HepG2 (cell line): ENCODE data around the gene TM9SF2. TPM values are rescaled to one million over a fixed set of nuclear protein-coding genes. Genes with fewer than 3 reads are reported as not detected.

Experiments used
- EP300 ChIP-seq, 3 experiments: sonication (generic) in 1 of 3; formaldehyde crosslinking in 1 of 3; IDR thresholded peaks; 2 replicates each; pipeline versions ENCODE4 v1.5.1 to v1.6.1; 2011 to 2020; ENCODE audit warnings: low read depth in 2 of 3, low read length in 2 of 3, borderline replicate concordance in 1 of 3, improper control_type of control experiment in 1 of 3, mild to moderate bottlenecking in 1 of 3, missing genetic modification reagents in 1 of 3, moderate library complexity in 1 of 3
- HDAC1 ChIP-seq: sonication (generic); formaldehyde crosslinking; IDR thresholded peaks from 2 replicates; pipeline ENCODE4 v1.5.1; 2020; ENCODE audit warnings: mild to moderate bottlenecking, missing genetic modification reagents
- HMG20A ChIP-seq: IDR thresholded peaks from 2 replicates; pipeline ENCODE4 v1.6.1; 2016; ENCODE audit warnings: borderline replicate concordance
- KDM5A ChIP-seq: fragments of 200-600 bp; sonication (generic); IDR thresholded peaks from 2 replicates; pipeline ENCODE4 v1.7.0; 2018; ENCODE audit warnings: antibody characterized with exemption, mild to moderate bottlenecking, low read length, borderline replicate concordance
- KDM6A ChIP-seq: IDR thresholded peaks from 2 replicates; pipeline ENCODE4 v1.6.1; 2016; ENCODE audit warnings: low read depth
- POGZ ChIP-seq: sonication (generic); formaldehyde crosslinking; IDR thresholded peaks from 2 replicates; pipeline ENCODE4 v1.4.0; 2020; ENCODE audit warnings: mild to moderate bottlenecking, missing genetic modification reagents
- SIX1 ChIP-seq: sonication (generic); formaldehyde crosslinking; IDR thresholded peaks from 2 replicates; pipeline ENCODE4 v1.4.0; 2020; ENCODE audit warnings: missing genetic modification reagents, borderline replicate concordance
- SMAD9 ChIP-seq: sonication (generic); formaldehyde crosslinking; IDR thresholded peaks from 2 replicates; pipeline ENCODE4 v1.5.1; 2020; ENCODE audit warnings: mild to moderate bottlenecking, missing genetic modification reagents
- SOX13 ChIP-seq, 3 experiments: fragments of 450-650 bp in 1 of 3; sonication (generic) in 1 of 3; formaldehyde crosslinking in 1 of 3; IDR thresholded peaks in 2 of 3; conservative IDR thresholded peaks in 1 of 3; 2 replicates each; pipeline versions ENCODE4 v1.5.0 to v1.6.1; 2016 to 2020; ENCODE audit warnings: antibody characterized with exemption in 1 of 3, mild to moderate bottlenecking in 1 of 3, missing compliant biosample characterization in 1 of 3, missing genetic modification reagents in 1 of 3, moderate library complexity in 1 of 3
- TBL1XR1 ChIP-seq: fragments of 150-350 bp; IDR thresholded peaks from 2 replicates; pipeline ENCODE4 v1.6.1; 2014; ENCODE audit warnings: borderline replicate concordance, low read length; ENCODE audit not compliant: partially characterized antibody
- ZMYM4 ChIP-seq: sonication (generic); formaldehyde crosslinking; IDR thresholded peaks from 2 replicates; pipeline ENCODE4 v1.8.1; 2023; ENCODE audit warnings: mild to moderate bottlenecking, missing genetic modification reagents
- ZNF550 ChIP-seq: sonication (generic); formaldehyde crosslinking; IDR thresholded peaks from 2 replicates; pipeline ENCODE4 v1.4.0; 2020; ENCODE audit warnings: mild to moderate bottlenecking, missing genetic modification reagents, borderline replicate concordance
- polyA plus RNA-seq, 8 experiments: library from polyadenylated mRNA; depleted of rRNA in 3 of 8; stranded (reverse) in 7 of 8; unstranded in 1 of 8; fragments of >200 nt; fragmentation: Illumina TruSeq in 4 of 8; extraction: Trizol in 4 of 8; gene quantifications; 2 replicates each; pipeline versions ENCODE4 v1.2.1 to v1.2.3, GENCODE V29; 2011 to 2016; ENCODE audit warnings: low read depth in 4 of 8, missing spikeins in 1 of 8, mixed read lengths in 1 of 8; ENCODE audit not compliant: insufficient read depth in 1 of 8
- total RNA-seq, 5 experiments: library from RNA; depleted of rRNA; stranded (reverse); fragments of >200 nt; fragmentation: Illumina TruSeq; extraction: Trizol; gene quantifications; 2 replicates each; pipeline ENCODE4 v1.2.3, GENCODE V29; 2016; ENCODE audit warnings: low read depth in 1 of 5
- TF ChIP-seq, protein P1 (sequence below): IDR thresholded peaks from 2 replicates; pipeline ENCODE4 v1.4.0; 2020; ENCODE audit warnings: mild to moderate bottlenecking, missing genetic modification reagents
- TF ChIP-seq, protein P2 (sequence below): IDR thresholded peaks from 2 replicates; pipeline ENCODE4 v1.6.1; 2012; ENCODE audit warnings: inconsistent platforms
- TF ChIP-seq, protein P3 (sequence below): sonication (generic); formaldehyde crosslinking; IDR thresholded peaks from 2 replicates; pipeline ENCODE4 v1.4.0; 2020; ENCODE audit warnings: mild to moderate bottlenecking, missing genetic modification reagents
- TF ChIP-seq, protein P4 (sequence below): IDR thresholded peaks from 2 replicates; pipeline ENCODE4 v1.6.1; 2016; ENCODE audit warnings: low read depth, control low read depth
- TF ChIP-seq, protein P5 (sequence below): fragments of 450-650 bp; IDR thresholded peaks from 2 replicates; pipeline ENCODE4 v1.6.1; 2016

TM9SF2 gene
- total and polyA plus RNA-seq, 2 of the 13 experiments (the other 11 are each of a cell fraction or from before 2014, with no cell fraction given): 94.1 to 123 TPM

DNA sequence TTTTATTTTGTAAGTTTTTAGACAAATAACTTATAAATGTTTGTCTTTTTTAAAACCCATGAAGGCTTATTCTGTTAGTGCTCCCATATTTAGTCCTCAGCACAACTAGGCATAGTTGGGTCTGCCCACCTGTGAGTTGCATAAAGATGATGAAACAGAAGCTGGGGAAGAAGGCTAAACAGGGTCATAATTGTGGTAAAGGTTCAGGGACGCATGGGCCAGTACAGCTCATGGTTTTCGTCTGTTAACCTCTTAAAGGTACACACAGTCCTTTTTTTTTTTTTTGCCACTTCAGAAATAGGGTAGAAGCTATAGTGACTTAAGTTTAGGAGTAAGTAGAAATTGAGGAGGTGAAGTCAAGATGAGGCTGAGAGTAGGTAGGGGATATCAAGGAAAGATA lies 58.3 kb downstream of the TM9SF2 start (continued):
- 0 out of 2 replicates have a peak, but pooled peaks have one; percentile 45 for TF ChIP-seq KDM6A (CRISPR knock-in tag)
- TF ChIP-seq ZNF550: no peak
- TF ChIP-seq ZMYM4 (CRISPR knock-in tag): peak; percentile 66
- 0 out of 2 replicates have a peak, but pooled peaks have one; percentile 40 for TF ChIP-seq SIX1 (CRISPR knock-in tag)
- TF ChIP-seq, protein P1, sequence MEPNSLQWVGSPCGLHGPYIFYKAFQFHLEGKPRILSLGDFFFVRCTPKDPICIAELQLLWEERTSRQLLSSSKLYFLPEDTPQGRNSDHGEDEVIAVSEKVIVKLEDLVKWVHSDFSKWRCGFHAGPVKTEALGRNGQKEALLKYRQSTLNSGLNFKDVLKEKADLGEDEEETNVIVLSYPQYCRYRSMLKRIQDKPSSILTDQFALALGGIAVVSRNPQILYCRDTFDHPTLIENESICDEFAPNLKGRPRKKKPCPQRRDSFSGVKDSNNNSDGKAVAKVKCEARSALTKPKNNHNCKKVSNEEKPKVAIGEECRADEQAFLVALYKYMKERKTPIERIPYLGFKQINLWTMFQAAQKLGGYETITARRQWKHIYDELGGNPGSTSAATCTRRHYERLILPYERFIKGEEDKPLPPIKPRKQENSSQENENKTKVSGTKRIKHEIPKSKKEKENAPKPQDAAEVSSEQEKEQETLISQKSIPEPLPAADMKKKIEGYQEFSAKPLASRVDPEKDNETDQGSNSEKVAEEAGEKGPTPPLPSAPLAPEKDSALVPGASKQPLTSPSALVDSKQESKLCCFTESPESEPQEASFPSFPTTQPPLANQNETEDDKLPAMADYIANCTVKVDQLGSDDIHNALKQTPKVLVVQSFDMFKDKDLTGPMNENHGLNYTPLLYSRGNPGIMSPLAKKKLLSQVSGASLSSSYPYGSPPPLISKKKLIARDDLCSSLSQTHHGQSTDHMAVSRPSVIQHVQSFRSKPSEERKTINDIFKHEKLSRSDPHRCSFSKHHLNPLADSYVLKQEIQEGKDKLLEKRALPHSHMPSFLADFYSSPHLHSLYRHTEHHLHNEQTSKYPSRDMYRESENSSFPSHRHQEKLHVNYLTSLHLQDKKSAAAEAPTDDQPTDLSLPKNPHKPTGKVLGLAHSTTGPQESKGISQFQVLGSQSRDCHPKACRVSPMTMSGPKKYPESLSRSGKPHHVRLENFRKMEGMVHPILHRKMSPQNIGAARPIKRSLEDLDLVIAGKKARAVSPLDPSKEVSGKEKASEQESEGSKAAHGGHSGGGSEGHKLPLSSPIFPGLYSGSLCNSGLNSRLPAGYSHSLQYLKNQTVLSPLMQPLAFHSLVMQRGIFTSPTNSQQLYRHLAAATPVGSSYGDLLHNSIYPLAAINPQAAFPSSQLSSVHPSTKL (CRISPR knock-in tag): peak; percentile 88
- TF ChIP-seq SOX13 (IDR thresholded peaks at IDR 0.05): no peak
- TF ChIP-seq SOX13 (CRISPR knock-in tag; conservative IDR thresholded peaks at IDR 0.05 in 1 of 2, IDR thresholded peaks at IDR 0.05 in 1 of 2): peak in 1 of 2 experiments; percentile 71; a peak in 2 of 4 replicates
- TF ChIP-seq, protein P2, sequence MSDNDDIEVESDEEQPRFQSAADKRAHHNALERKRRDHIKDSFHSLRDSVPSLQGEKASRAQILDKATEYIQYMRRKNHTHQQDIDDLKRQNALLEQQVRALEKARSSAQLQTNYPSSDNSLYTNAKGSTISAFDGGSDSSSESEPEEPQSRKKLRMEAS: peak; percentile 40
- no peak for TF ChIP-seq SMAD9
- no peak for TF ChIP-seq KDM5A
- TF ChIP-seq POGZ: peak; percentile 62
- TF ChIP-seq, protein P3, sequence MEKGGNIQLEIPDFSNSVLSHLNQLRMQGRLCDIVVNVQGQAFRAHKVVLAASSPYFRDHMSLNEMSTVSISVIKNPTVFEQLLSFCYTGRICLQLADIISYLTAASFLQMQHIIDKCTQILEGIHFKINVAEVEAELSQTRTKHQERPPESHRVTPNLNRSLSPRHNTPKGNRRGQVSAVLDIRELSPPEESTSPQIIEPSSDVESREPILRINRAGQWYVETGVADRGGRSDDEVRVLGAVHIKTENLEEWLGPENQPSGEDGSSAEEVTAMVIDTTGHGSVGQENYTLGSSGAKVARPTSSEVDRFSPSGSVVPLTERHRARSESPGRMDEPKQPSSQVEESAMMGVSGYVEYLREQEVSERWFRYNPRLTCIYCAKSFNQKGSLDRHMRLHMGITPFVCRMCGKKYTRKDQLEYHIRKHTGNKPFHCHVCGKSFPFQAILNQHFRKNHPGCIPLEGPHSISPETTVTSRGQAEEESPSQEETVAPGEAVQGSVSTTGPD (CRISPR knock-in tag): no peak
- TF ChIP-seq TBL1XR1: peak; percentile 62
- peak; percentile 57; the same call in 1 of the 2 replicates for TF ChIP-seq HMG20A (CRISPR knock-in tag)
- TF ChIP-seq, protein P4, sequence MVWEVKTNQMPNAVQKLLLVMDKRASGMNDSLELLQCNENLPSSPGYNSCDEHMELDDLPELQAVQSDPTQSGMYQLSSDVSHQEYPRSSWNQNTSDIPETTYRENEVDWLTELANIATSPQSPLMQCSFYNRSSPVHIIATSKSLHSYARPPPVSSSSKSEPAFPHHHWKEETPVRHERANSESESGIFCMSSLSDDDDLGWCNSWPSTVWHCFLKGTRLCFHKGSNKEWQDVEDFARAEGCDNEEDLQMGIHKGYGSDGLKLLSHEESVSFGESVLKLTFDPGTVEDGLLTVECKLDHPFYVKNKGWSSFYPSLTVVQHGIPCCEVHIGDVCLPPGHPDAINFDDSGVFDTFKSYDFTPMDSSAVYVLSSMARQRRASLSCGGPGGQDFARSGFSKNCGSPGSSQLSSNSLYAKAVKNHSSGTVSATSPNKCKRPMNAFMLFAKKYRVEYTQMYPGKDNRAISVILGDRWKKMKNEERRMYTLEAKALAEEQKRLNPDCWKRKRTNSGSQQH: 0 out of 2 replicates have a peak, but pooled peaks have one; percentile 43
- 0 out of 2 replicates have a peak, but pooled peaks have one; percentile 45 for TF ChIP-seq HDAC1 (CRISPR knock-in tag)
- TF ChIP-seq EP300 (IDR thresholded peaks at IDR 0.05; ENCODE audit: low read depth in 2 of 2, low read length in 2 of 2): peak in 1 of 2 experiments; percentile 85; a peak in 2 of 4 replicates
- TF ChIP-seq EP300 (CRISPR knock-in tag; IDR thresholded peaks at IDR 0.05; ENCODE audit: borderline replicate concordance): peak; percentile 66; the same call in 1 of the 2 replicates
- TF ChIP-seq, protein P5, sequence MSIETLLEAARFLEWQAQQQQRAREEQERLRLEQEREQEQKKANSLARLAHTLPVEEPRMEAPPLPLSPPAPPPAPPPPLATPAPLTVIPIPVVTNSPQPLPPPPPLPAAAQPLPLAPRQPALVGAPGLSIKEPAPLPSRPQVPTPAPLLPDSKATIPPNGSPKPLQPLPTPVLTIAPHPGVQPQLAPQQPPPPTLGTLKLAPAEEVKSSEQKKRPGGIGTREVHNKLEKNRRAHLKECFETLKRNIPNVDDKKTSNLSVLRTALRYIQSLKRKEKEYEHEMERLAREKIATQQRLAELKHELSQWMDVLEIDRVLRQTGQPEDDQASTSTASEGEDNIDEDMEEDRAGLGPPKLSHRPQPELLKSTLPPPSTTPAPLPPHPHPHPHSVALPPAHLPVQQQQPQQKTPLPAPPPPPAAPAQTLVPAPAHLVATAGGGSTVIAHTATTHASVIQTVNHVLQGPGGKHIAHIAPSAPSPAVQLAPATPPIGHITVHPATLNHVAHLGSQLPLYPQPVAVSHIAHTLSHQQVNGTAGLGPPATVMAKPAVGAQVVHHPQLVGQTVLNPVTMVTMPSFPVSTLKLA: peak; percentile 9; the same call in 1 of the 2 replicates
